Measurements from ENCODE around the gene CYP26C1. TPM values are rescaled to one million over a fixed set of nuclear protein-coding genes. Genes with fewer than 3 reads are reported as not detected.

Gene CYP26C1
- total and polyA plus RNA-seq, 2 donors: not detected

GRCh38 chr10:93079663-93080349 is 19.2 kb downstream of the CYP26C1 start:
- no peaks in the 10 kb centered on the region for H3K4me1 ChIP-seq (ENCODE audit: insufficient read depth)
- H3K36me3 ChIP-seq (ENCODE audit: insufficient read depth): no peaks in the 10 kb centered on the region
- H3K4me3 ChIP-seq (ENCODE audit: low read depth, low read length): no peak overlapping the region
- no peak for DNase-seq (ENCODE audit: extremely low spot score)
- no peak overlapping the region for H3K27ac ChIP-seq (ENCODE audit: low read depth)
- WGBS: 64% methylated on average over 9 of the region's 9 CpGs

- H3K4me3 ChIP-seq (ENCODE audit: low read depth, low read length): no peak overlapping the region
- WGBS: 54% methylated on average over 22 of the region's 22 CpGs
- no peaks in the 10 kb centered on the region for H3K36me3 ChIP-seq (ENCODE audit: insufficient read depth)
- no peak overlapping the region for H3K27ac ChIP-seq (ENCODE audit: low read depth)
- DNase-seq (ENCODE audit: extremely low spot score): no peak
- H3K4me1 ChIP-seq (ENCODE audit: insufficient read depth): no peaks in the 10 kb centered on the region
Observed at GRCh38 chr10:93080350-93081046, 19.9 kb downstream of the CYP26C1 start.

DNA sequence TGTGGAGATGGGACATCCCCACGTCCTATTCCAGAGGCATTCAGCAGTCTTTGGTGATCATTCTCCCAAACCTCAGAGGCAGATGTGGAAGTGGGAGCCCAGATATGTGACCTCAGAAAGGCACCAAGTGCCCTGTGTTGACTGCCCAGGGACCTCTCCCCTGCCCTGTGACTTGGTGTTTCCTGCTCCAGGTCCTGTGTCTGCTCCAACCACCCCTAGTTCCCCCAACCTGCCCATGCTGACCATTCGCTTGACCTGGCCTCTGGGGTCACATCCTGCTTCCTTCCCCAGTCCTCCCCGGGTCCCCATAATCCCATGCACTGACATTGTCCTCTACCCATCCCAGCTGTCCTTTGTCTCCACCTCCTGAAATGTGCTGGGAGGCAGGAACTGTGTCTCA is 20.7 kb downstream of the CYP26C1 start:
- 67% methylated on average over 3 of the region's 3 CpGs for WGBS
- DNase-seq (ENCODE audit: extremely low spot score): no peak
- H3K36me3 ChIP-seq (ENCODE audit: insufficient read depth): no peaks in the 10 kb centered on the region
- H3K27ac ChIP-seq (ENCODE audit: low read depth): no peak overlapping the region
- no peaks in the 10 kb centered on the region for H3K4me1 ChIP-seq (ENCODE audit: insufficient read depth)
- no peak overlapping the region for H3K4me3 ChIP-seq (ENCODE audit: low read depth, low read length)

DNA sequence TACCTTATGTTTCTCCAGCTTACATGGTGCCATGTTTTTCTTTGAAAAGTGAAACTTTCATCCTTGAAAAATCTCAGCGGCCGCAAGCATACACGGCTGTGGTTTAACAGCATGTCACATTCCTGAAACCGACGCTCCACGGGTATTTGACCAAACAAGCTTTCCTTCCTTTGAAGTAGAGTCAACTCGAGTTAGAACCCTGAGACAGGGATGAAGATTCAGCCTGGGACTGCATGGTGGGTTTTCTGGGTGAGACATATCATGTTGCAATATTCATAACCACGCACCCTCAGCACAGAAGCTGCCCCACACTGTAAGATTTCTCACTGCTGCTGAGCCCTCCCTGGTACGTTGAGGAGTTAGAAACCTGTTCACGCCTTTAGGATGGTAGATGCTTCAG is 21.2 kb downstream of the CYP26C1 start:
- H3K4me1 ChIP-seq (ENCODE audit: insufficient read depth): no peaks in the 10 kb centered on the region
- H3K36me3 ChIP-seq (ENCODE audit: insufficient read depth): no peaks in the 10 kb centered on the region
- H3K4me3 ChIP-seq (ENCODE audit: low read depth, low read length): no peak overlapping the region
- DNase-seq (ENCODE audit: extremely low spot score): no peak
- H3K27ac ChIP-seq (ENCODE audit: low read depth): no peak overlapping the region
- 52% methylated on average over 10 of the region's 10 CpGs for WGBS

GRCh38 chr10:93083743-93084539 is 23.3 kb downstream of the CYP26C1 start:
- WGBS: 90% methylated on average over 7 of the region's 7 CpGs
- H3K4me1 ChIP-seq (ENCODE audit: insufficient read depth): no peaks in the 10 kb centered on the region

GRCh38 chr10:93085272-93085859 is 24.8 kb downstream of the CYP26C1 start:
- Histone ChIP-seq H3K4me1 (ENCODE audit: insufficient read depth) (no peaks in the 10 kb centered on the region), H3K36me3 (ENCODE audit: insufficient read depth) (no peaks in the 10 kb centered on the region), H3K27ac (ENCODE audit: low read depth) (no peak overlapping the region), H3K4me3 (ENCODE audit: low read depth, low read length) (no peak overlapping the region)
- WGBS: 73% methylated on average over 4 of the region's 4 CpGs
- DNase-seq (ENCODE audit: extremely low spot score): no peak

More at GRCh38 chr10:93083743-93084539, 23.3 kb downstream of the CYP26C1 start:
- H3K36me3 ChIP-seq (ENCODE audit: insufficient read depth): no peaks in the 10 kb centered on the region
- no peak for DNase-seq (ENCODE audit: extremely low spot score)
- H3K4me3 ChIP-seq (ENCODE audit: low read depth, low read length): no peak overlapping the region
- H3K27ac ChIP-seq (ENCODE audit: low read depth): no peak overlapping the region

GRCh38 chr10:93086289-93086688 is 25.7 kb downstream of the CYP26C1 start:
- Histone ChIP-seq H3K4me1 (ENCODE audit: insufficient read depth) (no peaks in the 10 kb centered on the region), H3K36me3 (ENCODE audit: insufficient read depth) (no peaks in the 10 kb centered on the region), H3K4me3 (ENCODE audit: low read depth, low read length) (no peak overlapping the region), H3K27ac (ENCODE audit: low read depth) (no peak overlapping the region)
- DNase-seq (ENCODE audit: extremely low spot score): no peak
- WGBS: 96% methylated on average over 6 of the region's 6 CpGs

DNA sequence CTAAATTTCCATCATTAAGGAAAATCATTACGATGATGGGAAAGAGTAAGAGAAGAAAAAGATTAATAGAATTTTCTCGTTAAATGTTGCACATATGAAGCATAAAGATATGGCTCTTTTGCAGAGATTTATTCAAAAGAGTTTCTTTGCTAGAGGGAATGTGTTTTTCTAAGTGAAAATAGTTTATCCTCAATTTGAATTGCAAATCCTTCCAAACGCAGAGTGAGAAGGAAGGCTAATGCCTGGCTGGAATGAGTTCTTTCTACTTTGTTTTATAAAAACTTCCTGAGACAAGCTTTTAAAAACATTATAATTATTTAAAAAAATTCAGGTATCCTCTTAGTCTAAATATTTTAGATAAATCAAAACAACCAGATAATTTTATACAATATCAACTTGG is 27.2 kb downstream of the CYP26C1 start:
- no peak for DNase-seq (ENCODE audit: extremely low spot score)
- H3K36me3 ChIP-seq (ENCODE audit: insufficient read depth): no peaks in the 10 kb centered on the region
- H3K27ac ChIP-seq (ENCODE audit: low read depth): no peak overlapping the region
- no peaks in the 10 kb centered on the region for H3K4me1 ChIP-seq (ENCODE audit: insufficient read depth)
- no peak overlapping the region for H3K4me3 ChIP-seq (ENCODE audit: low read depth, low read length)
- WGBS: 68% methylated on average over 3 of the region's 3 CpGs

- Histone ChIP-seq H3K4me3 (ENCODE audit: low read depth, low read length) (no peak overlapping the region), H3K36me3 (ENCODE audit: insufficient read depth) (no peaks in the 10 kb centered on the region), H3K27ac (ENCODE audit: low read depth) (no peak overlapping the region), H3K4me1 (ENCODE audit: insufficient read depth) (no peaks in the 10 kb centered on the region)
- 63% methylated on average over 4 of the region's 4 CpGs for WGBS
- DNase-seq (ENCODE audit: extremely low spot score): no peak
Observed at GRCh38 chr10:93088466-93088865, 27.9 kb downstream of the CYP26C1 start.

- H3K36me3 ChIP-seq (ENCODE audit: insufficient read depth): no peaks in the 10 kb centered on the region
- H3K4me1 ChIP-seq (ENCODE audit: insufficient read depth): no peaks in the 10 kb centered on the region
- H3K4me3 ChIP-seq (ENCODE audit: low read depth, low read length): no peak overlapping the region
- WGBS: 73% methylated on average over 2 of the region's 2 CpGs
- no peak for DNase-seq (ENCODE audit: extremely low spot score)
- no peak overlapping the region for H3K27ac ChIP-seq (ENCODE audit: low read depth)
Observed at GRCh38 chr10:93090619-93091018, 30.0 kb downstream of the CYP26C1 start.

DNA sequence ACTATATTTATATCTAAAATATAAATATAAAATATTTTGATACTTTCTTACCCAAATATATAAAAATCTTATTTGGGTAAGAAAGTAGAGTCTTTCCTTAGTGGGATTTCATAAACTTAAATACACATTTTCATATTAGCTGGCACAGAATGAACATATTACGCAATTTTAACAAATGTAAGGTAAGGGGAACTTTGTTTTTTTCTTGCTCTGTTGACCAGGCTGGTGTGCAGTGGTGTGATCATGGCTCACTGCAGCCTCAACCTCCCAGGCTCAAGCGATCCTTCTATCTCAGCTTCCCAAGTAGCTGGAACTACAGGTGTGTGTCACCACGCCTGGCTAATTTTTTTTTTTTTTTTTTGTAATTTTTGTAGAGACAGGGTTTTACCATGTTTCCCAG is 31.4 kb downstream of the CYP26C1 start:
- 93% methylated on average over 3 of the region's 3 CpGs for WGBS
- no peaks in the 10 kb centered on the region for H3K36me3 ChIP-seq (ENCODE audit: insufficient read depth)
- no peaks in the 10 kb centered on the region for H3K4me1 ChIP-seq (ENCODE audit: insufficient read depth)
- DNase-seq (ENCODE audit: extremely low spot score): no peak
- H3K4me3 ChIP-seq (ENCODE audit: low read depth, low read length): no peak overlapping the region
- no peak overlapping the region for H3K27ac ChIP-seq (ENCODE audit: low read depth)

GRCh38 chr10:93095225-93095624 is 34.6 kb downstream of the CYP26C1 start:
- Histone ChIP-seq H3K4me1 (ENCODE audit: insufficient read depth) (no peaks in the 10 kb centered on the region), H3K36me3 (ENCODE audit: insufficient read depth) (no peaks in the 10 kb centered on the region), H3K4me3 (ENCODE audit: low read depth, low read length) (no peak overlapping the region), H3K27ac (ENCODE audit: low read depth) (no peak overlapping the region)
- WGBS: 47% methylated on average over 1 of the region's 1 CpG
- DNase-seq (ENCODE audit: extremely low spot score): no peak

- H3K4me1 ChIP-seq (ENCODE audit: insufficient read depth): no peaks in the 10 kb centered on the region
- 79% methylated on average over 5 of the region's 5 CpGs for WGBS
- H3K27ac ChIP-seq (ENCODE audit: low read depth): no peak overlapping the region
- DNase-seq (ENCODE audit: extremely low spot score): no peak
- H3K36me3 ChIP-seq (ENCODE audit: insufficient read depth): no peaks in the 10 kb centered on the region
- H3K4me3 ChIP-seq (ENCODE audit: low read depth, low read length): no peak overlapping the region
Observed at GRCh38 chr10:93096901-93097300, 36.3 kb downstream of the CYP26C1 start.
